GM21390 (cell line): ENCODE data around the gene PCSK6.

Experiments used
- ATAC-seq: cut with Tn5 transposase; IDR thresholded peaks from one replicate; pipeline ENCODE4 v1.9.1; 2021; ENCODE audit not compliant: unreplicated experiment

Gene PCSK6

DNA sequence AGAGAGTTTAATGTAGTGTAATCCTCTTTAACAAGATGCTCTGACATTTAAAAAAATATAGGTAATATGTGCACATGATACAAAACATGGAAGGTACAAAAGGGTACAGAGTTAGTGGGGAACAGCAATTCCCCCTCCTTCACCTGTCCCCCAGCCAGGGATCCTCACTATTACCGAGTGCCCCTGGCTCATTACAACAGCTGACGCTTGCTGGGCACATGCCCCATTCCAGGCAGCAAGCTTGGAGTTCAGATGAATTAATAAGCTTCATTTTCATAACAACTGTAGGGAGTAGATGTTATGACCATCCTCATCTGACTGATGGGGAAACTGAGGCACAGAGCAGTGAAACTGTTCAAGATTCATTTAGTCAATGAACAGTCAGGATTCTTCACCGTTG is 41.2 kb downstream of the PCSK6 start:
- ATAC-seq: no peak

DNA sequence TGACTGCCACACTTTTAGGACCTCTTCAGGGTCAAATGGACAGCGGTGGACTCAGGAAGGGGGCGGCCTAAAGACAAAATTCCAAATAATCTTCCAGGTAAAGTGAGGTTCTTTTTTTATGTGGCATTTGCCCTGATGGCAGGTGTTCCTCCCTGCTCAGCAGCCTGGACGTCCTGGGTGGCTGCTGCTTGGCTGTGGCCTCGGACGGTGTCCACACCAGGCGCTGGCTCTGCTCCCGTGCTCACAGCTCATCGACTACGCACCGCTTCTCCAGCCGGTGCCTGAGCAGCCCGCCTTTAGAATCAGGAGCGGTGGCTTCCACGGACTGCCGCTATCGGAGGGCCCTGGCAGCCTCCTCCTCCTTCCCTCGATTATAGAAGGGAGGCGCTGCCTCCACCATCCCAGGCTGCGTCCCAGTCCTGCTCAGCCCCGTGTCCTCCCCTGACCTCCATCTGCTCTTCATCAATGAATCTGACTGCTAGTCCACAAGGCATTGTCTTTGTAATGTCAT is 41.9 kb downstream of the PCSK6 start:
- no peak for ATAC-seq

DNA sequence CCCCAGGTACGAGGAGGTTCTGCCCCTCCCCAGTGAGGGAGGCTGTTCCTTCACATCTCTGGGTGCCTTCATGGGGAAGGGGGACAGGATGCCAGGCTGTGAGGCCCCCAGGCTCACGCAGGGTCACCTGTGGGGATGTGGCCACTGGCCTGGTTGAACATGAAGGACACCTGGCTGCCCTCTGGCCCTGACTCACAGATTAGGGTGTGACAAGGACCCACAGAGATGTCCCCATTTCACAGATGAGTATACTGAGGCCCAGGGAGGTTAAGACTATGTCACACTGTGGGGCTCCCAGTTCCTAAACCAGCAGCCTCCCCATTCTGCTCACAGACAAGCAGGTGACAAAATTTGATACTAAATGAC is 42.4 kb downstream of the PCSK6 start:
- no peak for ATAC-seq

DNA sequence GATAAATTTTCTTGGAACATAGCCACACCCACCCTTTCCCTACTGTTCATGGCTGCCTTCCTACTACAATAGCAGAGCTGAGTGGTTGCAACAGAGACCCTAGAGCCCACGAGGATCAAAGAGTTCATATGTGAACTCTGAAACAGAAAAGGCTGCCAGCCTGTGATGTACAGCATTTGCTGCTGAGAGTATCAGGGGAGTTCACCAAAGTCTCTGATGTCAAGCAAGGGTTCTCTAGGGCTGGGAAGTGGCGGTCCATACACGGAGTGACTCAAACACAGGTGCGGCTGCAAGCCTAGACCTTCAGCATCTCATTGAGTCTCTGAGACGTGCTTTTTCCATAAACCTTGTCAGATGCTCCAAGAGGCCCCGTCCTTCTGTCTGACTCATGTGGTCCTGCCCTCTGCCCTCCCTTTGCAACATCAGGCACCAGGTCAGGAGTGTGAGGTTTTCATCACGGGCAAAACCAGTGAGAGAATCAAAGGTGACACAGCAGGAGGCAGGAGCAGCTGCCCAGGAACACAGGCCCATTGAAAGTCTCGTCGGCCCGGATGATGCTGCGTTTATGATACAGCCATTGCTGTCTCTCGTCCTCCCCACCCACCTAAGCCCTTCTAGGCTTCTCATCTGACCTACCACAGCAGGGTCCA is 42.9 kb downstream of the PCSK6 start:
- no peak for ATAC-seq

DNA sequence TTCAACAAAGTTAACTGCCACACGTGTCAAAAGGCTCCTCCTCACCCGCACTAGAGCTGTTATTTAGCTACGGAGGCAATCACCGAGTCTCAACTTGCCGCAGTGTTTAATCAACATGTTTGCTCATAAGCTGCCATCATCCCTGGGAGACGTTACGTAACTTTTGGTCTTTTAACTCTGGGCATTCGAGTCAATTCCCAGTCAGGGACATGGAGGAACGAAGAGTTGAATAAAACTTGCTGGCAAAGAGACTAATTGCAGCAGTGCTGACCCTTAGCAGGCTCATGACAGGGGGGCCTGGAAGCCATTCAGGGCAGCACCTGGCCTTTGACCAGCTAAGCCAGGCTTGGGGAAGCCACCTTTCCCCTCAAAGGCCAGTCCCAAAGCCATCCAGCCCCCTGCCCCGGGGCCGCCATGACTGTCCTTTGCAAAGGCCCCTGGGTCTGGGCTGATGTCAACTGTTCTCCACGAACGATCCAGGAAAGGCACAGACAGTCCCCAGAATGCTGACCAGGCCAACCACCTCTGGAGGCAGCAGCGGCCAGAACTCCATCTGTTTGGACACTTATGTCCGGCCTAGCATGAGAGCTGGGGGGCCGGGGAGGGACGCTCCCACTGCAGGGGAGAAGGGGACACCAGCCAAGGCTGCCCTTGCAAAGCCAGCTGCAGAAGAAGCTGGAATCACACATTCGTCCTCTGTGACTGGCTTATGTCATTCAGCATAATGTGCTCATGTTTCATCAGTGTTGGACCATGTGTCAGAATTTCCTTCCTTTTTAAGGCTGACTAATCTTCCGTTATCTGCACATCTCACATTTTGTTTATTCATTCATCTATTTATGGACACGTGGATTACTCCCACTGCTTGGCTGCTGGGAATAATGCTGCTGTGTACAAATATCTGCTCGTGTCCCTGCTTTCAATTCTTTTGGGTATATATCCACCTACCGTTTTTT is 43.7 kb downstream of the PCSK6 start:
- ATAC-seq: no peak

DNA sequence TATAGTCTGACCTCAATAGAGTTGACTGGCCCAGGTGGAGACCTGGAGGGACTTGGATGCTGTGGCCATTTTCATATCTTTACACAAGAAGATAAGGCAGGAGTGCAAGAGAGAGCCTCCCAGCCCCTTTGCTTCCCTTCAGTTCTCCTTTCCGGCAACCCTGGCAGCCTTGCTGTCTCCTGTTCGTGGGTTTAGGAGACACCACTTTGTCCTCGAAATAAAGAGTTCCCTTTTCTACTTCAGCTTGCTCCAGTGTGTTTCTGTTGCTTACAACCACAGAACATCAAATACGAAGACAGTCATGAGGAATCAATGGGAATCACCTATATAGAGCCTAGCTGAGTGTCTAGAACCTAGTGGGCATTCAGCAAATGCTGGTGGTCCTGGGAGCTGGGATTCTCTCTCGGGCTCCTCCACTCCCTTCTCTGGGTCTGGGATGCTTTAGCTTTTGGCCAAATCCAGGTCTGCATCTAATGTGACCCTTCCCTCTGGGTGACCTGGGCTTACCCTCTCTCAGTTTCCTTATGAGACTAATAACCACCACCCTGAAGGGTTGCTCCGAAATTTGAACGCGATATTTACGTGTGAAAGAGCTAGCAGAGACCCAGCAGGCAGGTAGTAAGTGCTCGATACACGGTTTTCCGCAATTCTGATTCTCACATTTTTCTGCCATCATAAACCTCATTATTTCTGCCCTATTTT is 44.5 kb downstream of the PCSK6 start:
- no peak for ATAC-seq

DNA sequence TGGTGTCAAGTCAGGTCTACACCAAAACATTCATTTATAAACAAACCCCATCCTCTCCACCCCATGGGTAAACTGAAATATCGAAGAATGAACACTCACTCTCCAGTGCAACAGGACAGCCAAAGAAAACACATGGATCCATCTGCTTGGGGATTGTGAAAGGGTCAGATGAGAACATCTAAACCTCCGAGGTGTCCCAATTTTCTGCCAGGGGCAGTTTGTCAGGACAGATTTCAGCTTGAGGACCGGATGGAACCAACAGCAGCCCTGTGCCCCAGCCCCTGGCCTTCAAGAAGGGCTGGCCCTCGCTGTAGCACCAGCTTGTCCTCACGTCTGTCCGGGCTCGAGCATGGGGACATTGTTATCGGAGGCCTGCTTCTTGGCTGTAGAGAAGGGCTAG is 45.5 kb downstream of the PCSK6 start:
- no peak for ATAC-seq

DNA sequence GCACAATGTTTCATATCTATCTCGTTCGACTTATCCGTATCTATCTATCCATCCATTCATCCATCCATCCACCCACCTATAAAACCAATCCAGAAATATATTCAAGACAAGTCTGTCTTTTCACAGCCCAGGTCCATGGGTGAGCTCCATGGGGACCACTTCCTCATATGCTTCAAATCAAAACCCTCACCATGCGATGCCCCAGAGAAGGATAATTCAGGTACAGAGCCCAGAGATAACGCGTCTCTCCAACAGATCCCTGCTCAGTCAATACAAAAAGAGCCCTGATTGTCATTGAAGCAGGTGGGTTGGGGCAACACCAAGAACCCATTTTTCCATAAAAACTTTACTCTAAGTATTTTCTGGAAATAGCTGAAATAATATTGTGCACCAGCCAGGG is 47.2 kb downstream of the PCSK6 start:
- ATAC-seq: no peak

DNA sequence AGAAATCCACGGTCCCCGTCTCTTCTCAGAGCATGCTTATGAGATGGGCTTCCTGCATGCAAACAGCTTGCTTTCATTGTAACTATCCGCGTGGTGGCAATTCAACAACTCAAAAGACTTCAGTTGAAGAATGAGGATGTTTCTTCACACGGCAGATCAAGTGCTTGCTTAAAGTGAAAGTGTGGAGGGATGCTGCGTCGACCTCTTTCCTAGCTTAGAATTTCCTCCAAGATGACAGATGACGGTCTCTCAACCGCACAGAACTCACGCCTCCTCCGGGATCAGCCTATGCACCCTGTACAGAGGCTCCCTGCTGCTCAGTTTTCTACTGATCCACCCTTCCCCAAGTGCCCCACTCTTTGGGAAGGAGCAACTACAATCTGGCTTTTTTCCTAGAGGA is 47.8 kb downstream of the PCSK6 start:
- ATAC-seq: no peak

DNA sequence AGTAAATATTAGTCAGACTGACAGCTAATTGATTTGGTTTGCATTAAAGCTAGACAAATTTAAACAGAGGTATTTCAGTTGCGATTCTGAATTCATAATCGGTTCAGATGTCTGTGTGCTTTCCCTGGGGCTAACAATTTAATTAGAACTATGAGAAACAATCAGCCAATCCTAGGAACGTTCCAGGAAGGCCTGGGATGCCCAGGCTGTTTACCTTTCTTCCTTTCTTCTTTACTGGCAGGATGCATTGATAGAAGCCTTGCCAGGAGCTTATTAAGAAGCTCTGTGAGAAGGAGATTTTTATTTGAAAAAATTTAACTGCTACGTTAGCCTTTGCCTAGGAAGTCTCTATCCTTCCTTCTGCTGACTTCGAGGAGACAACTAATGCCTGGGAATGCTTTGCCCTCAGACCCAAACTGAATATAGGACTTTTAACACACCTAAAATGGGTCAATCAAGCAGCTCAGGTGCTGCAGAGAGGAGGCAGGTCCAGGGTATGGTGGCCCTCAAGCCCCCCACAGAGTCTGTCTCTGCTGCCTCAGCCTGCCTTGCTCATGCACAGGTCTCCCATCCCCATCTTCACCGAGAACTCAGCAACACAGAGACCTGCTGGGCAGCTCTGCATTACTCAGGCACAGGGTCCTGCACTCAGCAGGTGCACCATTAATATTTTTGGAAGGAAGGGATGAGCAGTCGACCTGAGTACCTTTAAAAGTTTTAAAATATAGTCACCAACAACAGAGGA is 48.5 kb downstream of the PCSK6 start:
- no peak for ATAC-seq

DNA sequence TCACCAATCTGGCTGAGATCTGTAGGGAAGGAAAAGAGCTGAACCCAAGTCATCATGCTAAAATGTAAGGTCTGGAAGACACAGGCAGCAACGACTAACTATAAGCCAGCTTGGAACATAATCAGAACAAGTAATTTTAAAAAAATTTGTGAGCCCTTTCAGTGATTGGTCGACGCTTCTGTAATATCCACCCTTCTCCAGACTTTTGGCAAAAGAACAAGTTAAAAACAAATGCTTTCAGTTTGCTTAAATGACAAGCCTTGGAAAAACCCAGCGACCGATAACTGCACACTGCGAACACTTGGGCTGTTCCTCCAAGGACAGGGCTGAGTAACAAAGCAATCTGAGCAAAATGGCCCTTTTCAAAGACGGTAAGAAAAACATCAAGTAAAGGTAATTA is 49.6 kb downstream of the PCSK6 start:
- ATAC-seq: no peak

DNA sequence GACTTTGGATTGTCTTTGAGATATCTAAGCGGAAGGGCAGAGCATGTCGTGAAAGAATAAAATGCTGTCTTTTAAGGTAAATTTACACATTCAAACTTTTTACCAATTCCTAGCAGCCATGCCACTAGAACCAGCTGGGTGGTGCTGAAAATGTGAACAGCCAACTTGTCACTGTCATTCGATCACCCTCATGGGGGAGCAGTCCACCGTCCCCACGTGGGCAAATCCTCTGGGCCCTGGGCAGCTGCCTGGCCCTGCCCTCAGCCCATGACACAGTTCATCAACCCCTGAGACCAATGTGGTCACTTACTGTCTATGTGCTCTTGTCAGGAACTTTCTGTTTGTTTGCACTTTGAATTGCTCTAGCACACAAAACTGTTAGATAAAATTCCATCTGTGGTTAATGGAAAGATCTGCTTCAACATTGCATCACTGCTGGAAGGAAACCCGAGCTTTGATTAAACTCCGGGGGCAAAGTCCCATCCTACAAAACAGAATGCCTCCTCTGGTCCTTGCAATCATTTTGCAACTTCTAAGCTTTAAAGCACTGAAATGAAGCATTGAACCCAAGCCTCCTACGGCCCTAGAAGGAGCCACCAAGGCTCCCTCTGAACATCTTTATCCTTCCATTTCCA is 50.1 kb downstream of the PCSK6 start:
- no peak for ATAC-seq

DNA sequence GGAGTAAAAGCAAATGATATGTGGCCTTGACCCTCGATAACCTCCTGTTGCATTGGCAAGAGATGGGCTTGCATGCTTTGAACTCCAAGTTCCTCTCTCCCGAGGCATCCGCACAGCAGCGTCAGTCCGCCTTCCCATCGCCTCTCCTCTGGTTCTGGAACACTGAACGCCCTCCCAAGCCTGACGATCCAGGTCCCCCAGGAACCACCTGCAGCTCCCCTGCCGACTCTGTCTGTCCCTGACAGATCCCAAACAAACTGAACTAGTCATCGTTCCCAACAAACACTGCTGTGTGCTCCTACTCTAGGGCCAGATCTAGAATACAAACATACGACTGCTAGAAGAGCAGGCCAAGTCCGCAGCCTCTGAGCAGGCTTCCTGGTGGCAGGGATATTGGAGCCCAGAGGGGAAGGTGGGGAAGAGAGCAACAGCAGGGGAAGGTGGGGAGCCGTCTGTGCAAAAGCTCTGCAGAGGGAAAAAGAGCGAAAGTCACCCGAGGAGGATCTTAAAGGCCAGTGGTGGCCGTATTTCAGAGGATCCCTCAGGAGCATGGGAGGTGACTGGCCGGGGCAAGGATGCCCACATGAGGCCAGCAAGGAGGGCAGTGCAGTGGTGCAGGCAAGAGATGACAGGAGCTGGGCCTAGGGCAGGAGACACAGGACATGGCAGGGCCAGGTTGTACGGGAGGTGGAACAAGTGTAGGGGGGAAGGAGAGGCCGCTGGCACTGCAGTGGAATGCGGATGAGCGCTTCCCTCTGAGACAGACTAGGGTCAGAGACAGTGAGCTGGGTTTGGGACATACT is 50.8 kb downstream of the PCSK6 start:
- ATAC-seq: no peak

DNA sequence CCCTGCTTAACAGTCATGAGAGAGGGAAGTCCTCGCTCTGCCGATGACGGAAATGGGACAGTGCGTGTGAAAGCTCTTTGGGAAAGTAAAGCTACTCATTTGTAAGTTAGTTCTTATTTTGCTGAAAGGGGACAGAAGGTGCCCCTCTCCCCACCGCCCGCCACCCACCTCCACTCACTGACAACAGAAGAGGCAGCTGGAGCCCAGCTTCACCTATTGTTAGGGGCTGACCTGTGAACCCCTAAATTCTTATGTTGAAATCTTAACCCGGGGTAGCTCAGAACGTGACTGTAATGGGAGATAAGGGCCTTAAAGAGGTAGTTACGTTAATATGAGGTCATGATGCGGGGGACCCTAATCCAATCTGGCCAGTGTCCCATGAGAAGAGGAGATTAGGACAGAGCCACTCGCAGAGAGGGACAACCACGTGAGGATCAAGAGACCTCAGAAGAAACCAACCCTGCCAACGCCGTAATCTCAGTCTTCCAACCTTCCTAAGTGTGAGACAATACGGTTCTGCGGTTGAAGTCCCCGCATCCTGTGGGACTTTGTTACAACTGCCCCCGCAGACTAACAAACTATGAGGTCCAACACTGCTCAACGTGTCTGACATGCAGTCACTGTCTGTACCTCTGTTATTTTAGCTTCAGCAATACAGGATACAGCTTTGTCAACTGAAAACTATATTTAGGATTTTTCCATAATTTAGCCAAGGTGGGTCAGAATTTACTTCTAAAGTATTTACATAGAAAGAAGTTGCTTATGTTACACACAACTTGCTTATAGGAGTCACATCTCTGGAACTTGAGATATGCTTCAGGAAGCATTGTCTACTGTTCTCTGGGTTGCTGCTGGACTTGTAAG is 51.7 kb downstream of the PCSK6 start:
- no peak for ATAC-seq

DNA sequence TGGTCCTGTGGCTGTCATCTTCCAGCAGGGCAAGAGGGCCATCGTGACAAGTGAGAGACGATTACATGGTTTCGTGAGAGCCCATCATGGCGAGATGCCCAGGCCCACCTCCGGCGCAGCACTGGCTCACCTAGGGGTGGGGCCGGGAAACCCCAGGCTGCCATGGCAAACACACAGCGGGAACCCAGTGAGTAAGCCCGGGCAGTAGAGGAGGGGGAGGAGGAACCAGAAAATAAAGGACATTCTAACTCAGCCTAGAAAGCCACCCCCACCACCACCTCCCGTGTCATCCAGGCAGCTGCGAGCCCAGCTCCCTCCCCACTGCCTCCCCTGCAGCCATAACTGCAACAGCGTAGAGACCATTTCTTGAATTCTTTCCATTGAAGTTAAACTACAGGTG is 52.3 kb downstream of the PCSK6 start:
- ATAC-seq: no peak

DNA sequence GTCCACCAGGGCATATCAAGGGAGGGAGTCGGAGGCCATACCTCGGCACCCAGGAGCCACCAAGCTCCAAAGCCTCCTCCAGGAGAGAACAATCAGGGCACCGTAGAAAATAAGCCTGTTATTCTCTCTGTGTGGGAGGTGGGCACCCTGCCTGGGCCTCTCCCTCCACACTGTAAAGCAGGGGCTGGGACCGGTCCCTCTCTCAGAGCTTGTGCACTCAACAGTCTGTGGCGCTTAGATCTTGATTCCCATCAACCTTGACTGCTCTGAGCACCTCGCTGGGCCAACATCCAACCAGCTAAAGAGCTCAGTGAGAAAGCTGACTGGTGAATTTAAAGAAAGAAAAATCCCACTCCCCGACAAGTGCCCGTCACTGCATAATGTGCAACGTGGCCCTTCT is 53.0 kb downstream of the PCSK6 start:
- no peak for ATAC-seq

DNA sequence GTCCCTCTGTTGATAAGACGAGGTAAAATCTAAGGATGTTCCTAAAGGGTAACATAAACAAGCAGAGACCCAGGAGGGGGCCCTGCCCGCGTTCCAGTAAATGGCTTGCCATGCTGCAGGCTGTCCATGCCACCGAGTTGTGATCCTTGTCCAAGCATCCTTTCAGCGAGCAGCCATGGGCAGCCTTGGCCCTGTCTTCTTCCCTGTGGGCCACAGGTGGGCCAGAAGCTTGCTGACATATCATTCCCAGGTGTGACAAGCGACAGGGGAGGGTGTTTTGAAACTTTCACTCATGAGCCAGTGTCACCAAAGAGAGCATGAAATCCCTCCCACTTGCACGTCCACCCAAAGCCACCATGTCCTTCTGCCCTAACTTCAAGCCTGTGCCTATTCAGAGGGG is 53.7 kb downstream of the PCSK6 start:
- no peak for ATAC-seq

DNA sequence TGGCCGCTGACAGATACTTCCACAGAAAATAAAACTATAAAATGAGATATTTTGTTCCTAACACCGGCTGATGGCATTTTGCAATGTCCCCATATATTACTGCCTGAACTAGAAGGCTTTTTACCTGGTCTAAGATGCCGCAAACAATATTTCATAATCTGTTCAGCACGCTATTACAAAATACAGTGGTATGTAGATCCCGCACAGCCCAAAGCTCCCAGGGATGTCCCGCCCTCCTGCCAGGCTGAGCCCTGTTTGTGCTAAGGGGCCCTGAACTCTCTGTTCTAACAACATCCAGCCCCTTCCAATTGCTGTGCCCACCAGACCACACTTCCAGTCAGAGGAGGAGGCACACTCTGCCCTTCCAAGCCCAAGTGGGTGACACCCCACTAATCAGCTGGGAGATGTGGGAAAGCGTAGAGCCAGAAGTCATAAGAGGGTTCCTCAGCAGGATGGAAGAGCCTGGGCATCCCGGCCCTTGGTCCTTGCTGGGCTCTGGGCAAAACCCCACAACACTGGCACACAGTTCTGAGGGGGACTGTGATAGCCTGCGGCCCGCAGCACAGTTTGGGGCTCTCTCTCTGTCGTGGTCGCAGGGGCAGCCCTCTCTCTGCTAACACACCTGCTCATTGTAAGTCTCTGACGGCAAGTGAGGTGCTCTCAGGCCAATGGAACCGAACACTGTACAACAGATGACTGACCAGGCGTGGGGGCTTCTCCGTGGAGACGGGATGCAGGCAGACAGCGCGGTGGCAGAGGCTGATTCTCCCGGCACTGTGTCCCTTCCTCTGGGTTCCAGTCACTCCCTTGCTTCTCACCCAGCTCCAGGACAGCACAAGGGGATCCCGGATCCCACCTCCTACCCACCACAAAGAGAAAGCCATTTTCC is 55.2 kb downstream of the PCSK6 start:
- ATAC-seq: no peak
